ENCODE data around the gene RBMS2.

- TF ChIP-seq EP300 (IDR thresholded peaks at IDR 0.05) (no peak), CTCF (IDR thresholded peaks at IDR 0.05) (no peak), POLR2A (IDR thresholded peaks at IDR 0.05) (no peak)
Observed at GRCh38 chr12:56545023-56545604, 23.5 kb downstream of the RBMS2 start.
